ENCODE data around the gene SLC2A1. TPM values are rescaled to one million over a fixed set of nuclear protein-coding genes. Genes with fewer than 3 reads are reported as not detected.
A peak's percentile ranks its signal among the peaks of the same experiment; 100 is the strongest.

The SLC2A1 gene
- total RNA-seq, 2 experiments from 2014 or later: 66.6 to 93.4 TPM

GRCh38 chr1:42955311-42956063 is 3.2 kb downstream of the SLC2A1 start:
- intact Hi-C loops (cut with micrococcal nuclease; ENCODE audit: unreplicated experiment): loop anchor here (2.0 to 5.0 kb wide), 3 partner anchors 13 to 188 kb away; partner anchors contain the start of genes C1orf50 and P3H1
- Histone ChIP-seq H3K79me2 (ENCODE audit: insufficient read depth, low read depth, low read length) (peaks cover 82% of the 10 kb centered on the region), H3K4me3 (ENCODE audit: low read depth, low read length, poor library complexity, severe bottlenecking) (peak overlapping the region; percentile 91), H4K20me1 (ENCODE audit: insufficient read depth, low read length) (peaks cover 48% of the 10 kb centered on the region), H2AFZ (ENCODE audit: low read length) (no peak overlapping the region), H3K9me3 (ENCODE audit: low read length) (no peaks in the 10 kb centered on the region), H3K4me2 (ENCODE audit: low read length) (peak overlapping the region; percentile 95), H3K36me3 (ENCODE audit: insufficient read depth, low read length) (peaks cover 65% of the 10 kb centered on the region), H3K9me2 (ENCODE audit: insufficient read depth, low read length) (no peaks in the 10 kb centered on the region), H3K27ac (ENCODE audit: low read depth, low read length, poor library complexity, severe bottlenecking) (peak overlapping the region; percentile 64), H3K4me1 (ENCODE audit: insufficient read depth, low read length, poor library complexity, severe bottlenecking) (peaks cover 71% of the 10 kb centered on the region)
- TF ChIP-seq CTCF (conservative IDR thresholded peaks at IDR 0.05; ENCODE audit: low read length) (no peak), EZH2phosphoT487 (IDR thresholded peaks at IDR 0.05; ENCODE audit: borderline replicate concordance, low read depth, low read length) (no peak)
- peak; percentile 38 for DNase-seq (ENCODE audit: low spot score)
- BruUV-seq (replicated peaks): no TSS peak
- CTCF ChIA-PET (ENCODE audit: unreplicated experiment): interaction anchor here (1.0 kb wide), 1 partner anchor 12 kb away, joined by 7 read pairs; no protein-coding TSS in a partner anchor
- POLR2A ChIA-PET: interaction anchor here (0.5 to 1.3 kb wide), 3 partner anchors 20 to 249 kb away, joined by 3 to 5 read pairs (median 3); no protein-coding TSS in a partner anchor

GRCh38 chr1:42953182-42954180 is 5.2 kb downstream of the SLC2A1 start:
- Histone ChIP-seq H3K4me3 (ENCODE audit: low read depth, low read length, poor library complexity, severe bottlenecking) (peak overlapping the region; percentile 64), H3K9me2 (ENCODE audit: insufficient read depth, low read length) (no peaks in the 10 kb centered on the region), H2AFZ (ENCODE audit: low read length) (no peak overlapping the region), H4K20me1 (ENCODE audit: insufficient read depth, low read length) (peaks cover 48% of the 10 kb centered on the region), H3K4me1 (ENCODE audit: insufficient read depth, low read length, poor library complexity, severe bottlenecking) (peaks cover 78% of the 10 kb centered on the region), H3K27ac (ENCODE audit: low read depth, low read length, poor library complexity, severe bottlenecking) (peak overlapping the region; percentile 93), H3K79me2 (ENCODE audit: insufficient read depth, low read depth, low read length) (peaks cover 100% of the 10 kb centered on the region), H3K36me3 (ENCODE audit: insufficient read depth, low read length) (peaks cover 76% of the 10 kb centered on the region), H3K4me2 (ENCODE audit: low read length) (peak overlapping the region; percentile 92), H3K9me3 (ENCODE audit: low read length) (no peaks in the 10 kb centered on the region)
- no TSS peak for BruUV-seq (replicated peaks)
- TF ChIP-seq EZH2phosphoT487 (IDR thresholded peaks at IDR 0.05; ENCODE audit: borderline replicate concordance, low read depth, low read length): no peak
- 0 out of 2 replicates have a peak, but pooled peaks have one; percentile 22 for TF ChIP-seq CTCF (conservative IDR thresholded peaks at IDR 0.05; ENCODE audit: low read length)
- ChIA-PET CTCF (ENCODE audit: unreplicated experiment) (interaction anchor here (0.7 to 1.4 kb wide), 3 partner anchors 15 to 121 kb away, joined by 3 to 4 read pairs (median 4); no protein-coding TSS in a partner anchor), POLR2A (interaction anchor here (0.6 to 3.8 kb wide), 10 partner anchors 8 to 746 kb away, joined by 3 to 24 read pairs (median 3); partner anchors contain the start of genes C1orf50, P3H1 and ZNF691)
- no peak for DNase-seq (ENCODE audit: low spot score)
- intact Hi-C loops (cut with micrococcal nuclease; ENCODE audit: unreplicated experiment): loop anchor here (5.0 kb wide), 1 partner anchor 699 kb away; the partner anchor contains the start of gene KDM4A

Data from OCI-LY7 (cell line).